ENCODE results near the gene LGMN.

LGMN gene

DNA sequence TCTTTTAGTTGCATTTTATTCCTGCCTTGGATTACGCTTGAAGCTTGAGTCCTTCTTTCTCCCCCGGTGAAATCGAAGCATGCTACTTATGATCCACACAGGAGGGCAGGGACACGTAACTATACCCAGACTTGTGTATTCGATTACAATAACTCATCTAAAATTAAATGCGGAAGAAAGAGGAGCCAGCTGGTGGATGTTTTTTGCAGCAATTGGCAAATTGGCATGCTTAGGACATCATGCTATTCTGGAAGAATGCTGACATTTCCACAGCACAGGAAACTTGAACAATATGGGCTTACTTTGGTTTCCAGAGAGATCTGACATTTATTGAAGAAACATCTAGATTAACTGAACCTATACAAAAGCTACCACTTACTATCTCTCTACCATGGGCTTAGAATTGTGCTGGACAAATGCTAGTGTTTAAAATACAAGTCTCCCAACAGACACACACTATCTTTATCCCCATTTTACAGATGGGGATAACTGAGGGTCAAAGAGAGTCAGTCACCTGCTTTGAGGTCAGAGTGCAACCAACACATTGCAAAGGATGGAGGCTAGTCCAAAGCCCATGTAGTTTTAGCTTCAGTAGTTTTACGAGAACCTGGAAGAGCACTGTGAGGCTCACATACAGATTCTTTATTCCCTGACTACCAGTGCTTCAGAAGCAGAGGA, 36.3 kb downstream of the LGMN start:
- H2AFZ ChIP-seq (ENCODE audit: low read depth, low read length), result no peak overlapping the region
- H3K4me2 ChIP-seq (ENCODE audit: insufficient read depth, low read length), result no peak overlapping the region
- TF ChIP-seq, protein P1, sequence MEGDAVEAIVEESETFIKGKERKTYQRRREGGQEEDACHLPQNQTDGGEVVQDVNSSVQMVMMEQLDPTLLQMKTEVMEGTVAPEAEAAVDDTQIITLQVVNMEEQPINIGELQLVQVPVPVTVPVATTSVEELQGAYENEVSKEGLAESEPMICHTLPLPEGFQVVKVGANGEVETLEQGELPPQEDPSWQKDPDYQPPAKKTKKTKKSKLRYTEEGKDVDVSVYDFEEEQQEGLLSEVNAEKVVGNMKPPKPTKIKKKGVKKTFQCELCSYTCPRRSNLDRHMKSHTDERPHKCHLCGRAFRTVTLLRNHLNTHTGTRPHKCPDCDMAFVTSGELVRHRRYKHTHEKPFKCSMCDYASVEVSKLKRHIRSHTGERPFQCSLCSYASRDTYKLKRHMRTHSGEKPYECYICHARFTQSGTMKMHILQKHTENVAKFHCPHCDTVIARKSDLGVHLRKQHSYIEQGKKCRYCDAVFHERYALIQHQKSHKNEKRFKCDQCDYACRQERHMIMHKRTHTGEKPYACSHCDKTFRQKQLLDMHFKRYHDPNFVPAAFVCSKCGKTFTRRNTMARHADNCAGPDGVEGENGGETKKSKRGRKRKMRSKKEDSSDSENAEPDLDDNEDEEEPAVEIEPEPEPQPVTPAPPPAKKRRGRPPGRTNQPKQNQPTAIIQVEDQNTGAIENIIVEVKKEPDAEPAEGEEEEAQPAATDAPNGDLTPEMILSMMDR (IDR thresholded peaks at IDR 0.05; ENCODE audit: borderline replicate concordance, extremely low read depth, low read length, poor library complexity, severe bottlenecking), result no peak
- TF ChIP-seq EZH2 (IDR thresholded peaks at IDR 0.05; ENCODE audit: borderline replicate concordance, low read depth, low read length, severe bottlenecking), result no peak
- H4K20me1 ChIP-seq (ENCODE audit: insufficient read depth, low read length), result no peaks in the 10 kb centered on the region
- ATAC-seq (ENCODE audit: insufficient read depth, low read depth) (no peak), DNase-seq (no peak)
- no peaks in the 10 kb centered on the region for H3K79me2 ChIP-seq (ENCODE audit: insufficient read depth, low read length)
- no peak overlapping the region for H3K27ac ChIP-seq (ENCODE audit: low read length)
- H3K4me1 ChIP-seq (ENCODE audit: insufficient read depth, low read length), result no peaks in the 10 kb centered on the region
- no peak overlapping the region for H3K4me3 ChIP-seq (ENCODE audit: low read depth in 1 of 2, low read length in 2 of 2)
- H3K27me3 ChIP-seq (ENCODE audit: insufficient read depth, low read length, poor library complexity), result no peaks in the 10 kb centered on the region
- no peak overlapping the region for H3K9ac ChIP-seq (ENCODE audit: low read depth, low read length)
- no peaks in the 10 kb centered on the region for H3K9me3 ChIP-seq (ENCODE audit: insufficient read depth, low read length, severe bottlenecking)
- peaks cover 3% of the 10 kb centered on the region for H3K36me3 ChIP-seq (ENCODE audit: insufficient read depth, low read length)

DNA sequence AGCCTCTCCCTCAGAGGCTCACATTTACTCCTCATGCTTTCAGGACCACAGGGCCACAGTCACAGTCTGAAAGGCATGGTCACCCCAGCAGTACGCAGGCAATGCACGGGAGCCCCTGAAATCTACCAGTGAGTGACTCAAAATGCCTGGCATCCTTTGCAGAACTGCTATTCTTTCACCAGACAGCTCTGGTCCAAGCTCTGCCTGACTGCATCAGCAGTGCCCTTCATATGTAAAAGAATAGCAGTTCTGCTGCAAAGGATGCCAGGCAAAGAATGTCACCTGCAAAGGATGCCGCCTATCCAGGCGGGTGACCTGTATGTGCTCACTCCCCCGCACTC, 38.5 kb downstream of the LGMN start:
- H4K20me1 ChIP-seq (ENCODE audit: insufficient read depth, low read length), result no peaks in the 10 kb centered on the region
- no peaks in the 10 kb centered on the region for H3K79me2 ChIP-seq (ENCODE audit: insufficient read depth, low read length)
- no peak for ATAC-seq (ENCODE audit: insufficient read depth, low read depth)

DNA sequence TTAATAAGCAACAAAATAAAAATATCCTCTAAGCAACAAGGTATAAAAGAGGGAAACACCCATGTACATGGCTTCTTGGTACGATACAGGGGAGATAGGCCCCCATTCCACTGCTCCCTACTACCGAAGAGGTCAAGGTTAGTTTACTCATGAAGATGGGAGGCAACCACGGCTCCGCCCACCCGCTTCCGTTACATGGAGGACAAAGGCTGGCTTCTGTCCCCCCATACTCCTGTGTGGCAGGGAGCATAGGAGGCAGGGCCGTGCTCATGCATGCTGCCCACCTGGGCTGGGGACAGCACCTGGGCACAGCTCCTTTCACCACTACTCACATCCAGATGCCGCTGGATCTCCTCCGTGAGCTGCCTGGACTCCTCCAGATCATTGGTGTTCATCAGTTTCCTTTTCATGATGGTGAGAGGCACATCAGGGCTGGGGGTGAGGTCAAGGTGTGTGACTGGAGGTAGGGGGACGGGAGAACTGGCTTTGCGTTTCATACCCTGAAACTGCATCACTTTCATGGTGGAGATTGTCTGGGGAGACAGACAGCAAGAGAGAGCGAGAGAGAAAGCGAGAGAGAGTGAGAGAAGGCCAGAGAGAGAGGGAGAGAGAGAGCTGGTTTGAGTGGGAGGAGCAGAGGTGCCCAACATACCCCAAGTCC, 39.0 kb downstream of the LGMN start:
- no peaks in the 10 kb centered on the region for H3K79me2 ChIP-seq (ENCODE audit: insufficient read depth, low read length)
- H3K9me3 ChIP-seq (ENCODE audit: insufficient read depth, low read length, severe bottlenecking), result no peaks in the 10 kb centered on the region
- no peak overlapping the region for H2AFZ ChIP-seq (ENCODE audit: low read depth, low read length)
- H3K36me3 ChIP-seq (ENCODE audit: insufficient read depth, low read length), result no peaks in the 10 kb centered on the region
- TF ChIP-seq, protein P1 (IDR thresholded peaks at IDR 0.05; ENCODE audit: borderline replicate concordance, extremely low read depth, low read length, poor library complexity, severe bottlenecking), result no peak
- TF ChIP-seq EZH2 (IDR thresholded peaks at IDR 0.05; ENCODE audit: borderline replicate concordance, low read depth, low read length, severe bottlenecking), result no peak
- no peak overlapping the region for H3K9ac ChIP-seq (ENCODE audit: low read depth, low read length)
- H3K4me3 ChIP-seq (ENCODE audit: low read depth in 1 of 2, low read length in 2 of 2), result no peak overlapping the region
- no peaks in the 10 kb centered on the region for H3K4me1 ChIP-seq (ENCODE audit: insufficient read depth, low read length)
- H3K4me2 ChIP-seq (ENCODE audit: insufficient read depth, low read length), result no peak overlapping the region
- ATAC-seq (ENCODE audit: insufficient read depth, low read depth) (no peak), DNase-seq (no peak)
- H4K20me1 ChIP-seq (ENCODE audit: insufficient read depth, low read length), result no peaks in the 10 kb centered on the region
- no peaks in the 10 kb centered on the region for H3K27me3 ChIP-seq (ENCODE audit: insufficient read depth, low read length, poor library complexity)
- no peak overlapping the region for H3K27ac ChIP-seq (ENCODE audit: low read length)

More for the DNA sequence above, 38.5 kb downstream of the LGMN start:
- Histone ChIP-seq H3K9me3 (ENCODE audit: insufficient read depth, low read length, severe bottlenecking) (no peaks in the 10 kb centered on the region), H3K9ac (ENCODE audit: low read depth, low read length) (no peak overlapping the region), H3K27ac (ENCODE audit: low read length) (no peak overlapping the region), H3K4me2 (ENCODE audit: insufficient read depth, low read length) (no peak overlapping the region), H2AFZ (ENCODE audit: low read depth, low read length) (no peak overlapping the region), H3K27me3 (ENCODE audit: insufficient read depth, low read length, poor library complexity) (no peaks in the 10 kb centered on the region), H3K4me3 (ENCODE audit: low read depth in 1 of 2, low read length in 2 of 2) (no peak overlapping the region), H3K36me3 (ENCODE audit: insufficient read depth, low read length) (no peaks in the 10 kb centered on the region), H3K4me1 (ENCODE audit: insufficient read depth, low read length) (no peaks in the 10 kb centered on the region)
- DNase-seq, result no peak
- no peak for TF ChIP-seq EZH2 (IDR thresholded peaks at IDR 0.05; ENCODE audit: borderline replicate concordance, low read depth, low read length, severe bottlenecking)
- TF ChIP-seq, protein P1 (IDR thresholded peaks at IDR 0.05; ENCODE audit: borderline replicate concordance, extremely low read depth, low read length, poor library complexity, severe bottlenecking), result no peak

All from DND-41 (cell line).